ENCODE measurements around the gene PLS1. TPM values are rescaled to one million over a fixed set of nuclear protein-coding genes. Genes with fewer than 3 reads are reported as not detected.

Gene PLS1
- total RNA-seq, 1 experiment from 2014 or later: 36.1 TPM

DNA sequence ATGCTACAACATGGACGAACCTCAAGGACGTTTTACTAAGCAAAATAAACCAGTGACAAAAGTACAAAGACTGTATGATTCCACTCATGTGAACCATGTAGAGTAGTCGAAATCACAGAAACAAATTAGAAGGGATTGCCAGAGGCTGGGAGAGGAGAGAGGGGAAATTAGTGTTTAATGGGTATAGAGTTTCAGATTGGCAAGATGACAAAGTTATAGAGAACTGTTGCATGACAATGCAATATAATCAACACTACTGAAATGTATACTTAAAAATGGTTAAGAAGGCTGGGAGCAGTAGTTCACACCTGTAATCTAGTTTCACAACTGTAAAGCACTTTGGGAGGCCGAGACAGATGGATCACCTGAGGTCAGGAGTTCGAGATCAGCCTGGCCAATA lies 36.9 kb downstream of the PLS1 start:
- DNase-seq (ENCODE audit: low read depth, low spot score): no peak
- POLR2A ChIA-PET: no interaction called here

DNA sequence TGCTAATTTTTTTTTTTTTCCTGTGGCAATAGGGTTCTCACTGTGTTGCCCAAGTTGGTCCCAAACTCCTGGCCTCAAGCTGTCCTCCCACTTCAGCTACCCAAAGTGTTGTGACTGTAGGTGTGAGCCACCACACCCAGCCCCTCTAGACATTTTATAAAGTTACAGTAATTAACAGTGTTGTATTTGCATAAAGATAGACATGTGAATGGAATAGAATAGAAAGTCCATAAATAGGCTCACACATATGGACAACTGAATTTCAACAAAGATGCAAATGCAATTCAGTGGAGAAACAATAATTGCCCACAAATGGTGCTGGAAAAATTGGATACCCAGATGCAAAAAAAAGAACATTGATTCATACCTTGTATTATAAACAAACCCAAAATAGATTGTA lies 39.9 kb downstream of the PLS1 start:
- POLR2A ChIA-PET: no interaction called here
- in situ Hi-C loops (cut with HindIII; ENCODE audit: low pct_unique_long_range_greater_than_20kb, low sequenced_read_pairs): no loop called here
- intact Hi-C loops (cut with micrococcal nuclease; ENCODE audit: unreplicated experiment): no loop called here
- ATAC-seq (no peak), DNase-seq (ENCODE audit: low read depth, low spot score) (no peak)
- Histone ChIP-seq H3K9me3 (ENCODE audit: control insufficient read depth, insufficient read depth, low read depth, low read length) (no peaks in the 10 kb centered on the region), H3K27ac (ENCODE audit: low read length) (no peak overlapping the region), H3K4me1 (ENCODE audit: control insufficient read depth, insufficient read depth, low read length) (no peaks in the 10 kb centered on the region), H3K36me3 (ENCODE audit: control insufficient read depth, insufficient read depth, low read length) (no peaks in the 10 kb centered on the region), H3K27me3 (ENCODE audit: control insufficient read depth, insufficient read depth, low read length) (no peaks in the 10 kb centered on the region), H3K4me3 (ENCODE audit: low read depth in 2 of 2, low read length in 2 of 2) (no peak overlapping the region)
- CTCF ChIA-PET: no interaction called here
- TF ChIP-seq POLR2AphosphoS5 (IDR thresholded peaks at IDR 0.05; ENCODE audit: low read depth, low read length): no peak
- TF ChIP-seq, protein P1, sequence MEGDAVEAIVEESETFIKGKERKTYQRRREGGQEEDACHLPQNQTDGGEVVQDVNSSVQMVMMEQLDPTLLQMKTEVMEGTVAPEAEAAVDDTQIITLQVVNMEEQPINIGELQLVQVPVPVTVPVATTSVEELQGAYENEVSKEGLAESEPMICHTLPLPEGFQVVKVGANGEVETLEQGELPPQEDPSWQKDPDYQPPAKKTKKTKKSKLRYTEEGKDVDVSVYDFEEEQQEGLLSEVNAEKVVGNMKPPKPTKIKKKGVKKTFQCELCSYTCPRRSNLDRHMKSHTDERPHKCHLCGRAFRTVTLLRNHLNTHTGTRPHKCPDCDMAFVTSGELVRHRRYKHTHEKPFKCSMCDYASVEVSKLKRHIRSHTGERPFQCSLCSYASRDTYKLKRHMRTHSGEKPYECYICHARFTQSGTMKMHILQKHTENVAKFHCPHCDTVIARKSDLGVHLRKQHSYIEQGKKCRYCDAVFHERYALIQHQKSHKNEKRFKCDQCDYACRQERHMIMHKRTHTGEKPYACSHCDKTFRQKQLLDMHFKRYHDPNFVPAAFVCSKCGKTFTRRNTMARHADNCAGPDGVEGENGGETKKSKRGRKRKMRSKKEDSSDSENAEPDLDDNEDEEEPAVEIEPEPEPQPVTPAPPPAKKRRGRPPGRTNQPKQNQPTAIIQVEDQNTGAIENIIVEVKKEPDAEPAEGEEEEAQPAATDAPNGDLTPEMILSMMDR (IDR thresholded peaks at IDR 0.05): no peak
- TF ChIP-seq TCF7L2 (IDR thresholded peaks at IDR 0.05; ENCODE audit: low read depth, low read length): no peak
- no peak for TF ChIP-seq SIN3A (IDR thresholded peaks at IDR 0.05; ENCODE audit: borderline replicate concordance, insufficient read depth, low read depth, low read length)
- TF ChIP-seq, protein P2, sequence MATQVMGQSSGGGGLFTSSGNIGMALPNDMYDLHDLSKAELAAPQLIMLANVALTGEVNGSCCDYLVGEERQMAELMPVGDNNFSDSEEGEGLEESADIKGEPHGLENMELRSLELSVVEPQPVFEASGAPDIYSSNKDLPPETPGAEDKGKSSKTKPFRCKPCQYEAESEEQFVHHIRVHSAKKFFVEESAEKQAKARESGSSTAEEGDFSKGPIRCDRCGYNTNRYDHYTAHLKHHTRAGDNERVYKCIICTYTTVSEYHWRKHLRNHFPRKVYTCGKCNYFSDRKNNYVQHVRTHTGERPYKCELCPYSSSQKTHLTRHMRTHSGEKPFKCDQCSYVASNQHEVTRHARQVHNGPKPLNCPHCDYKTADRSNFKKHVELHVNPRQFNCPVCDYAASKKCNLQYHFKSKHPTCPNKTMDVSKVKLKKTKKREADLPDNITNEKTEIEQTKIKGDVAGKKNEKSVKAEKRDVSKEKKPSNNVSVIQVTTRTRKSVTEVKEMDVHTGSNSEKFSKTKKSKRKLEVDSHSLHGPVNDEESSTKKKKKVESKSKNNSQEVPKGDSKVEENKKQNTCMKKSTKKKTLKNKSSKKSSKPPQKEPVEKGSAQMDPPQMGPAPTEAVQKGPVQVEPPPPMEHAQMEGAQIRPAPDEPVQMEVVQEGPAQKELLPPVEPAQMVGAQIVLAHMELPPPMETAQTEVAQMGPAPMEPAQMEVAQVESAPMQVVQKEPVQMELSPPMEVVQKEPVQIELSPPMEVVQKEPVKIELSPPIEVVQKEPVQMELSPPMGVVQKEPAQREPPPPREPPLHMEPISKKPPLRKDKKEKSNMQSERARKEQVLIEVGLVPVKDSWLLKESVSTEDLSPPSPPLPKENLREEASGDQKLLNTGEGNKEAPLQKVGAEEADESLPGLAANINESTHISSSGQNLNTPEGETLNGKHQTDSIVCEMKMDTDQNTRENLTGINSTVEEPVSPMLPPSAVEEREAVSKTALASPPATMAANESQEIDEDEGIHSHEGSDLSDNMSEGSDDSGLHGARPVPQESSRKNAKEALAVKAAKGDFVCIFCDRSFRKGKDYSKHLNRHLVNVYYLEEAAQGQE (IDR thresholded peaks at IDR 0.05; ENCODE audit: insufficient read depth in 1 of 2, low read depth in 2 of 2, low read length in 1 of 2): no peak
- BruUV-seq (replicated peaks): no TSS peak

More for the DNA sequence above, 36.9 kb downstream of the PLS1 start:
- no peaks in the 10 kb centered on the region for H3K36me3 ChIP-seq (ENCODE audit: control insufficient read depth, insufficient read depth, low read length)
- in situ Hi-C loops (cut with HindIII; ENCODE audit: low pct_unique_long_range_greater_than_20kb, low sequenced_read_pairs) (no loop called here), intact Hi-C loops (cut with micrococcal nuclease; ENCODE audit: unreplicated experiment) (no loop called here)
- CTCF ChIA-PET: no interaction called here
- no peak for ATAC-seq
- H3K4me3 ChIP-seq (ENCODE audit: low read depth in 2 of 2, low read length in 2 of 2): no peak overlapping the region
- no peak overlapping the region for H3K27ac ChIP-seq (ENCODE audit: low read length)
- TF ChIP-seq, protein P2 (IDR thresholded peaks at IDR 0.05; ENCODE audit: insufficient read depth in 1 of 2, low read depth in 2 of 2, low read length in 1 of 2): no peak
- TF ChIP-seq TCF7L2 (IDR thresholded peaks at IDR 0.05; ENCODE audit: low read depth, low read length): no peak
- TF ChIP-seq, protein P1 (IDR thresholded peaks at IDR 0.05): no peak
- no peak for TF ChIP-seq POLR2AphosphoS5 (IDR thresholded peaks at IDR 0.05; ENCODE audit: low read depth, low read length)
- no peak for TF ChIP-seq SIN3A (IDR thresholded peaks at IDR 0.05; ENCODE audit: borderline replicate concordance, insufficient read depth, low read depth, low read length)
- H3K4me1 ChIP-seq (ENCODE audit: control insufficient read depth, insufficient read depth, low read length): no peaks in the 10 kb centered on the region
- no TSS peak for BruUV-seq (replicated peaks)
- H3K9me3 ChIP-seq (ENCODE audit: control insufficient read depth, insufficient read depth, low read depth, low read length): no peaks in the 10 kb centered on the region
- no peaks in the 10 kb centered on the region for H3K27me3 ChIP-seq (ENCODE audit: control insufficient read depth, insufficient read depth, low read length)
